DND-41 (cell line): Measurements from ENCODE around the gene GYPA.
"Not testable (repeated sequence)": the region's sequence is repeated elsewhere in the genome, so short reads cannot be mapped to it uniquely, and the experiment has no call there.

Experiments
- ATAC-seq: fragments of 200-7000 bp; cut with Tn5 transposase; 3 replicates; pipeline ENCODE4 v1.9.1; 2021; ENCODE audit warnings: low read depth; ENCODE audit not compliant: insufficient read depth
- DNase-seq: peaks from one replicate; pipeline ENCODE4 v3.0.0-alpha.2; 2020
- H2AFZ ChIP-seq: 2 replicates; pipeline ENCODE4 v1.6.0; 2012; ENCODE audit warnings: low read depth, low read length
- H3K27ac ChIP-seq: 2 replicates; pipeline ENCODE4 v1.5.1; 2012; ENCODE audit warnings: low read length, inconsistent platforms
- H3K27me3 ChIP-seq: fragments of 200-600 bp; sonication (generic); 2 replicates; pipeline ENCODE4 v1.6.0; 2012; ENCODE audit warnings: low read length, mild to moderate bottlenecking, inconsistent platforms; ENCODE audit not compliant: insufficient read depth, poor library complexity
- H3K36me3 ChIP-seq: 2 replicates; pipeline ENCODE4 v1.5.1; 2012; ENCODE audit warnings: low read length, inconsistent platforms; ENCODE audit not compliant: insufficient read depth
- H3K4me1 ChIP-seq: 2 replicates; pipeline ENCODE4 v1.5.1; 2012; ENCODE audit warnings: mild to moderate bottlenecking, low read length; ENCODE audit not compliant: insufficient read depth
- H3K4me2 ChIP-seq: 2 replicates; pipeline ENCODE4 v1.6.0; 2012; ENCODE audit warnings: mild to moderate bottlenecking, moderate library complexity, low read length, inconsistent platforms; ENCODE audit not compliant: insufficient read depth
- H3K4me3 ChIP-seq, 2 experiments: fragments of 200-600 bp in 1 of 2; shearing (Covaris generic) in 1 of 2; 2 replicates each; pipeline ENCODE4 v1.5.1; 2012 to 2016; ENCODE audit warnings: inconsistent platforms in 2 of 2, low read length in 2 of 2, mild to moderate bottlenecking in 2 of 2, low read depth in 1 of 2, moderate library complexity in 1 of 2
- H3K79me2 ChIP-seq: 2 replicates; pipeline ENCODE4 v1.6.0; 2012; ENCODE audit warnings: low read length, inconsistent platforms; ENCODE audit not compliant: insufficient read depth
- H3K9ac ChIP-seq: 2 replicates; pipeline ENCODE4 v1.6.0; 2012; ENCODE audit warnings: low read depth, mild to moderate bottlenecking, inconsistent platforms, low read length, moderate library complexity
- H3K9me3 ChIP-seq: 2 replicates; pipeline ENCODE4 v1.5.1; 2012; ENCODE audit warnings: low read length, moderate library complexity, mild to moderate bottlenecking, inconsistent platforms; ENCODE audit not compliant: insufficient read depth, severe bottlenecking
- H4K20me1 ChIP-seq: 2 replicates; pipeline ENCODE4 v1.6.0; 2012; ENCODE audit warnings: low read length; ENCODE audit not compliant: insufficient read depth
- EZH2 ChIP-seq: IDR thresholded peaks from 3 replicates; pipeline ENCODE4 v1.6.1; 2012; ENCODE audit warnings: borderline replicate concordance, low read depth, mild to moderate bottlenecking, moderate library complexity, low read length, inconsistent platforms; ENCODE audit not compliant: severe bottlenecking
- TF ChIP-seq, protein P1 (sequence below): IDR thresholded peaks from 2 replicates; pipeline ENCODE4 v1.5.1; 2012; ENCODE audit warnings: borderline replicate concordance, low read length, moderate library complexity, mild to moderate bottlenecking; ENCODE audit not compliant: poor library complexity, severe bottlenecking; ENCODE audit errors: extremely low read depth

Gene GYPA

GRCh38 chr4:144113546-144113945 is 27.0 kb downstream of the GYPA start:
- Histone ChIP-seq H2AFZ (no peak overlapping the region), H3K79me2 (no peaks in the 10 kb centered on the region), H3K4me1 (no peaks in the 10 kb centered on the region), H3K9me3 (no peaks in the 10 kb centered on the region), H3K4me2 (no peak overlapping the region), H3K27me3 (peaks cover 7% of the 10 kb centered on the region), H4K20me1 (no peaks in the 10 kb centered on the region), H3K9ac (no peak overlapping the region), H3K36me3 (no peaks in the 10 kb centered on the region), H3K27ac (no peak overlapping the region), H3K4me3 (no peak overlapping the region)
- no peak for ATAC-seq
- TF ChIP-seq, protein P1, sequence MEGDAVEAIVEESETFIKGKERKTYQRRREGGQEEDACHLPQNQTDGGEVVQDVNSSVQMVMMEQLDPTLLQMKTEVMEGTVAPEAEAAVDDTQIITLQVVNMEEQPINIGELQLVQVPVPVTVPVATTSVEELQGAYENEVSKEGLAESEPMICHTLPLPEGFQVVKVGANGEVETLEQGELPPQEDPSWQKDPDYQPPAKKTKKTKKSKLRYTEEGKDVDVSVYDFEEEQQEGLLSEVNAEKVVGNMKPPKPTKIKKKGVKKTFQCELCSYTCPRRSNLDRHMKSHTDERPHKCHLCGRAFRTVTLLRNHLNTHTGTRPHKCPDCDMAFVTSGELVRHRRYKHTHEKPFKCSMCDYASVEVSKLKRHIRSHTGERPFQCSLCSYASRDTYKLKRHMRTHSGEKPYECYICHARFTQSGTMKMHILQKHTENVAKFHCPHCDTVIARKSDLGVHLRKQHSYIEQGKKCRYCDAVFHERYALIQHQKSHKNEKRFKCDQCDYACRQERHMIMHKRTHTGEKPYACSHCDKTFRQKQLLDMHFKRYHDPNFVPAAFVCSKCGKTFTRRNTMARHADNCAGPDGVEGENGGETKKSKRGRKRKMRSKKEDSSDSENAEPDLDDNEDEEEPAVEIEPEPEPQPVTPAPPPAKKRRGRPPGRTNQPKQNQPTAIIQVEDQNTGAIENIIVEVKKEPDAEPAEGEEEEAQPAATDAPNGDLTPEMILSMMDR, result no peak
- no peak for TF ChIP-seq EZH2
- no peak for DNase-seq

DNA sequence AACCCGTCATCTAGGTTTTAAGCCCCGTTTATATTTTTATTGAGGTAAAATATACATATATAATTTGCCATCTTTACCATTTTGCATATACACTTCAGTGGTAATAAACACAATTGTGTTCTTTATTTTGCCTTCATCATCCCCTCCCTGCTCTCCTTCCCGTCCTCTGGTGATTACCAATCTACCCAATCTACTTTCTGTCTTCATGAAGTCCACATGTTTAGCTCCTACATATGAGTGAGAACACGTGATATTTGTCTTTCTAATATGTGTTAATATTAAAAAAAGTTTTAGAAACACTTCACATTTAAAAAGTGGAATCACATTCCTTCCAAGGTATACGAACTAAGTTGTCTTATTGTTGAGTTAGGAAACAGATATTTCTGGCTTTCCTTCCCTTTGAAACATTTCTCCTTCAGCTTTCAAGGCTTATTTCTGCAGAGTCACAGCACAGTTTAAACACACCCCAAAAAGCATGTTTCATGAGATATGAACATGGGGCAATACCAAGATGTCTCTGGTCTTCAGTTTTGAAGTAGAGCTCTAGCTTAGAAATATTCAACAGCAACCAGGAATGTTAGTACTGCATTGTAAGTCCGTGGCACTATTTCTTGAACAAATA is 35.9 kb downstream of the GYPA start:
- Histone ChIP-seq H3K4me1 (no peaks in the 10 kb centered on the region), H4K20me1 (no peaks in the 10 kb centered on the region), H3K9me3 (no peaks in the 10 kb centered on the region), H3K79me2 (no peaks in the 10 kb centered on the region), H3K9ac (no peak overlapping the region), H3K4me3 (no peak overlapping the region), H3K36me3 (no peaks in the 10 kb centered on the region), H3K4me2 (no peak overlapping the region), H3K27ac (no peak overlapping the region), H3K27me3 (peaks cover 5% of the 10 kb centered on the region), H2AFZ (no peak overlapping the region)
- DNase-seq (no peak), ATAC-seq (no peak)
- TF ChIP-seq, protein P1, result no peak
- TF ChIP-seq EZH2, result no peak

GRCh38 chr4:144097776-144098175 is 42.7 kb downstream of the GYPA start:
- H3K4me3 ChIP-seq, H3K9ac ChIP-seq, H3K79me2 ChIP-seq, H3K4me1 ChIP-seq, H3K9me3 ChIP-seq, DNase-seq, H4K20me1 ChIP-seq, H3K36me3 ChIP-seq, H3K27me3 ChIP-seq, H3K27ac ChIP-seq, H3K4me2 ChIP-seq, ATAC-seq, H2AFZ ChIP-seq: not testable (repeated sequence)

GRCh38 chr4:144093995-144094394 is 46.5 kb downstream of the GYPA start:
- DNase-seq, H2AFZ ChIP-seq, H3K27me3 ChIP-seq, H3K79me2 ChIP-seq, H3K4me2 ChIP-seq, H3K4me3 ChIP-seq, H3K27ac ChIP-seq, H3K9ac ChIP-seq, H3K4me1 ChIP-seq, H3K36me3 ChIP-seq, H4K20me1 ChIP-seq, H3K9me3 ChIP-seq, ATAC-seq: not testable (repeated sequence)

- H2AFZ ChIP-seq, H3K9ac ChIP-seq, ATAC-seq, H3K9me3 ChIP-seq, H3K4me1 ChIP-seq, H4K20me1 ChIP-seq, H3K27me3 ChIP-seq, H3K4me2 ChIP-seq, H3K79me2 ChIP-seq, H3K36me3 ChIP-seq, DNase-seq, H3K4me3 ChIP-seq, H3K27ac ChIP-seq: not testable (repeated sequence)
Measured at GRCh38 chr4:144091181-144091580, 49.3 kb downstream of the GYPA start.
